Progenitor cell of endocrine pancreas (in vitro differentiated cells): ENCODE measurements around the gene WDR11. TPM values are rescaled to one million over a fixed set of nuclear protein-coding genes. Genes with fewer than 3 reads are reported as not detected.

Experiments
- DNase-seq: peaks from one replicate; pipeline ENCODE4 v3.0.0; 2021; ENCODE audit warnings: low spot score; ENCODE audit not compliant: unreplicated experiment
- H3K27ac Mint-ChIP-seq: 2 replicates; pipeline ENCODE4 v1.8.0; 2021; ENCODE audit warnings: mild to moderate bottlenecking, moderate library complexity, mixed read lengths
- H3K27me3 Mint-ChIP-seq: 2 replicates; pipeline ENCODE4 v1.8.0; 2021; ENCODE audit warnings: mixed read lengths
- H3K36me3 Mint-ChIP-seq: 2 replicates; pipeline ENCODE4 v1.8.0; 2022; ENCODE audit warnings: mixed read lengths; ENCODE audit not compliant: insufficient read depth
- H3K4me1 Mint-ChIP-seq: 2 replicates; pipeline ENCODE4 v1.8.0; 2021; ENCODE audit warnings: low read depth, mixed read lengths
- H3K4me3 Mint-ChIP-seq: 2 replicates; pipeline ENCODE4 v1.8.0; 2021; ENCODE audit warnings: low read depth, mild to moderate bottlenecking, moderate library complexity, mixed read lengths
- H3K9me3 Mint-ChIP-seq: 2 replicates; pipeline ENCODE4 v1.8.0; 2021; ENCODE audit warnings: low read depth, mixed read lengths
- CTCF ChIP-seq: fragments of 200-600 bp; sonication (generic); IDR thresholded peaks from one replicate; pipeline ENCODE4 v1.5.0; 2021; ENCODE audit warnings: antibody characterized with exemption, mild to moderate bottlenecking; ENCODE audit not compliant: unreplicated experiment
- total RNA-seq: library from RNA; stranded (reverse); gene quantifications from 2 replicates; pipeline ENCODE4 v1.2.1, GENCODE V29; 2021

Gene WDR11
- total RNA-seq, 1 donor from 2014 or later, result 66.1 TPM

- H3K9me3 Mint-ChIP-seq, result no peaks in the 10 kb centered on the region
- no peaks in the 10 kb centered on the region for H3K36me3 Mint-ChIP-seq
- H3K4me3 Mint-ChIP-seq, result no peak overlapping the region
- H3K27ac Mint-ChIP-seq, result no peak overlapping the region
- H3K27me3 Mint-ChIP-seq, result peaks cover 13% of the 10 kb centered on the region
- H3K4me1 Mint-ChIP-seq, result peaks cover 2% of the 10 kb centered on the region
- TF ChIP-seq CTCF, result no peak
- no peak for DNase-seq
Observed at GRCh38 chr10:120944586-120945125, 93.5 kb downstream of the WDR11 start.

GRCh38 chr10:120945182-120945581, 94.0 kb downstream of the WDR11 start:
- Mint-ChIP-seq H3K36me3 (no peaks in the 10 kb centered on the region), H3K4me3 (no peak overlapping the region), H3K9me3 (no peaks in the 10 kb centered on the region), H3K27me3 (peaks cover 13% of the 10 kb centered on the region), H3K4me1 (peaks cover 7% of the 10 kb centered on the region), H3K27ac (peak overlapping the region; percentile 18)
- no peak for TF ChIP-seq CTCF
- DNase-seq, result no peak

- DNase-seq, result no peak
- H3K4me3 Mint-ChIP-seq, result no peak overlapping the region
- no peak overlapping the region for H3K27ac Mint-ChIP-seq
- peaks cover 11% of the 10 kb centered on the region for H3K4me1 Mint-ChIP-seq
- TF ChIP-seq CTCF, result no peak
- H3K27me3 Mint-ChIP-seq, result peaks cover 6% of the 10 kb centered on the region
- H3K9me3 Mint-ChIP-seq, result no peaks in the 10 kb centered on the region
- no peaks in the 10 kb centered on the region for H3K36me3 Mint-ChIP-seq
Observed at GRCh38 chr10:120945801-120946302, 94.7 kb downstream of the WDR11 start.

- Mint-ChIP-seq H3K4me1 (peaks cover 12% of the 10 kb centered on the region), H3K27me3 (peaks cover 4% of the 10 kb centered on the region), H3K4me3 (no peak overlapping the region), H3K36me3 (no peaks in the 10 kb centered on the region), H3K27ac (no peak overlapping the region), H3K9me3 (no peaks in the 10 kb centered on the region)
- DNase-seq, result no peak
- TF ChIP-seq CTCF, result no peak
Observed at GRCh38 chr10:120946497-120946896, 95.3 kb downstream of the WDR11 start.

- Mint-ChIP-seq H3K27me3 (no peaks in the 10 kb centered on the region), H3K9me3 (no peaks in the 10 kb centered on the region), H3K27ac (no peak overlapping the region), H3K4me1 (peaks cover 12% of the 10 kb centered on the region), H3K4me3 (peak overlapping the region; percentile 60), H3K36me3 (no peaks in the 10 kb centered on the region)
- peak; percentile 95 for TF ChIP-seq CTCF
- DNase-seq, result peak; percentile 68
Observed at GRCh38 chr10:120948889-120949608, 97.9 kb downstream of the WDR11 start.
